A673 (cell line): ENCODE data around the gene TADA3.

ENCODE experiments used
- CTCF ChIP-seq: fragments of 300-800, 200-600 bp; sonication (generic); conservative IDR thresholded peaks from 2 replicates; pipeline ENCODE4 v1.5.1; 2017; ENCODE audit warnings: low read depth, mild to moderate bottlenecking, antibody characterized with exemption, low read length, moderate library complexity, mixed read lengths
- EZH2 ChIP-seq: fragments of 200-600 bp; sonication (generic); IDR thresholded peaks from 2 replicates; pipeline ENCODE4 v1.6.1; 2017; ENCODE audit warnings: borderline replicate concordance, low read depth, mild to moderate bottlenecking, mixed read lengths, antibody characterized with exemption, low read length; ENCODE audit not compliant: poor library complexity, severe bottlenecking

GRCh38 chr3:9745521-9745920 lies 46.8 kb downstream of the TADA3 start:
- TF ChIP-seq CTCF (no peak), EZH2 (no peak)
